ENCODE data around the gene MAP1B. TPM values are rescaled to one million over a fixed set of nuclear protein-coding genes. Genes with fewer than 3 reads are reported as not detected.
A peak's percentile ranks its signal among the peaks of the same experiment; 100 is the strongest.

MAP1B gene
- total RNA-seq, 1 experiment from 2014 or later, result 8.9 TPM

- DNase-seq (ENCODE audit: low read depth, low spot score) (no peak), ATAC-seq (no peak)
- intact Hi-C loops (cut with micrococcal nuclease), result no loop called here
- Histone ChIP-seq H3K79me2 (ENCODE audit: insufficient read depth, low read length) (no peaks in the 10 kb centered on the region), H3K9me2 (ENCODE audit: insufficient read depth) (no peaks in the 10 kb centered on the region), H3K27ac (ENCODE audit: low read depth, low read length) (no peak overlapping the region), H3K9me3 (ENCODE audit: control insufficient read depth in 1 of 2, insufficient read depth in 1 of 2, low read depth in 1 of 2, low read length in 2 of 2) (no peaks in the 10 kb centered on the region), H3K27me3 (ENCODE audit: insufficient read depth, low read length) (no peaks in the 10 kb centered on the region), H3K4me2 (ENCODE audit: low read length) (no peak overlapping the region), H2AFZ (ENCODE audit: low read depth, low read length, poor library complexity, severe bottlenecking) (no peak overlapping the region), H3K36me3 (ENCODE audit: control insufficient read depth in 1 of 2, insufficient read depth in 2 of 2, low read length in 2 of 2) (no peaks in the 10 kb centered on the region; a peak in 1 of 4 replicates), H3K4me3 (replicated peaks in 1 of 2; ENCODE audit: low read depth in 1 of 2, low read length in 2 of 2) (no peak overlapping the region), H3K9ac (ENCODE audit: low read length) (no peak overlapping the region), H4K20me1 (ENCODE audit: insufficient read depth) (no peaks in the 10 kb centered on the region), H3K4me1 (ENCODE audit: control insufficient read depth in 1 of 2, insufficient read depth in 2 of 2, low read length in 2 of 2) (peaks cover 0 to 4% of the 10 kb centered on the region in 2 experiments; a peak in 1 of 4 replicates)
- ChIA-PET RAD21 (ENCODE audit: low non-redundant PET in 1 of 2, low total read pairs in 2 of 2, uncharacterized antibody in 2 of 2, unreplicated experiment in 2 of 2) (interaction anchor here in 1 of 2 experiments (0.6 kb wide), 1 partner anchor 146 kb away, joined by 4 read pairs; no protein-coding TSS in a partner anchor), POLR2A (no interaction called here), CTCF (no interaction called here)
- no TSS peak for BruUV-seq (replicated peaks)
- TF ChIP-seq EZH2phosphoT487 (IDR thresholded peaks at IDR 0.05; ENCODE audit: borderline replicate concordance) (no peak), YY1 (IDR thresholded peaks at IDR 0.05; ENCODE audit: extremely low read depth, insufficient replicate concordance, low read depth, low read length) (no peak), CEBPB (IDR thresholded peaks at IDR 0.05; ENCODE audit: low read depth) (no peak), SIN3A (IDR thresholded peaks at IDR 0.05; ENCODE audit: low read depth) (no peak), POLR2AphosphoS5 (IDR thresholded peaks at IDR 0.05; ENCODE audit: low read depth, low read length) (no peak), SP1 (IDR thresholded peaks at IDR 0.05; ENCODE audit: low read depth) (no peak)
These were observed 5.4 kb upstream of the MAP1B start for GRCh38 chr5:72101828-72102227.

- Histone ChIP-seq H3K4me1 (ENCODE audit: control insufficient read depth in 1 of 2, insufficient read depth in 2 of 2, low read length in 2 of 2) (peaks cover 0 to 11% of the 10 kb centered on the region in 2 experiments; a peak in 1 of 4 replicates), H3K4me2 (ENCODE audit: low read length) (peak overlapping the region; percentile 76), H3K9ac (ENCODE audit: low read length) (0 out of 2 replicates have a peak overlapping the region, but pooled peaks have one; percentile 25), H3K79me2 (ENCODE audit: insufficient read depth, low read length) (no peaks in the 10 kb centered on the region), H3K9me2 (ENCODE audit: insufficient read depth) (no peaks in the 10 kb centered on the region), H3K27me3 (ENCODE audit: insufficient read depth, low read length) (no peaks in the 10 kb centered on the region), H3K36me3 (ENCODE audit: control insufficient read depth in 1 of 2, insufficient read depth in 2 of 2, low read length in 2 of 2) (no peaks in the 10 kb centered on the region; a peak in 1 of 4 replicates), H3K27ac (ENCODE audit: low read depth, low read length) (no peak overlapping the region; the same call in 1 of the 2 replicates), H2AFZ (ENCODE audit: low read depth, low read length, poor library complexity, severe bottlenecking) (peak overlapping the region; percentile 55), H4K20me1 (ENCODE audit: insufficient read depth) (no peaks in the 10 kb centered on the region), H3K9me3 (ENCODE audit: control insufficient read depth in 1 of 2, insufficient read depth in 1 of 2, low read depth in 1 of 2, low read length in 2 of 2) (no peaks in the 10 kb centered on the region), H3K4me3 (replicated peaks in 1 of 2; ENCODE audit: low read depth in 1 of 2, low read length in 2 of 2) (peak overlapping the region; percentile 52 to 58)
- intact Hi-C loops (cut with micrococcal nuclease), result no loop called here
- no TSS peak for BruUV-seq (replicated peaks)
- ChIA-PET RAD21 (ENCODE audit: low non-redundant PET in 1 of 2, low total read pairs in 2 of 2, uncharacterized antibody in 2 of 2, unreplicated experiment in 2 of 2) (no interaction called here), POLR2A (interaction anchor here (0.8 to 1.0 kb wide), 2 partner anchors 15 to 16 kb away, joined by 3 read pairs; no protein-coding TSS in a partner anchor), CTCF (no interaction called here)
- ATAC-seq (peak; percentile 10; the same call in 1 of the 2 replicates), DNase-seq (ENCODE audit: low read depth, low spot score) (no peak)
- TF ChIP-seq, protein P1, sequence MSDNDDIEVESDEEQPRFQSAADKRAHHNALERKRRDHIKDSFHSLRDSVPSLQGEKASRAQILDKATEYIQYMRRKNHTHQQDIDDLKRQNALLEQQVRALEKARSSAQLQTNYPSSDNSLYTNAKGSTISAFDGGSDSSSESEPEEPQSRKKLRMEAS (IDR thresholded peaks at IDR 0.05), result no peak
- TF ChIP-seq, protein P2, sequence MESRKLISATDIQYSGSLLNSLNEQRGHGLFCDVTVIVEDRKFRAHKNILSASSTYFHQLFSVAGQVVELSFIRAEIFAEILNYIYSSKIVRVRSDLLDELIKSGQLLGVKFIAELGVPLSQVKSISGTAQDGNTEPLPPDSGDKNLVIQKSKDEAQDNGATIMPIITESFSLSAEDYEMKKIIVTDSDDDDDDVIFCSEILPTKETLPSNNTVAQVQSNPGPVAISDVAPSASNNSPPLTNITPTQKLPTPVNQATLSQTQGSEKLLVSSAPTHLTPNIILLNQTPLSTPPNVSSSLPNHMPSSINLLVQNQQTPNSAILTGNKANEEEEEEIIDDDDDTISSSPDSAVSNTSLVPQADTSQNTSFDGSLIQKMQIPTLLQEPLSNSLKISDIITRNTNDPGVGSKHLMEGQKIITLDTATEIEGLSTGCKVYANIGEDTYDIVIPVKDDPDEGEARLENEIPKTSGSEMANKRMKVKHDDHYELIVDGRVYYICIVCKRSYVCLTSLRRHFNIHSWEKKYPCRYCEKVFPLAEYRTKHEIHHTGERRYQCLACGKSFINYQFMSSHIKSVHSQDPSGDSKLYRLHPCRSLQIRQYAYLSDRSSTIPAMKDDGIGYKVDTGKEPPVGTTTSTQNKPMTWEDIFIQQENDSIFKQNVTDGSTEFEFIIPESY (IDR thresholded peaks at IDR 0.05; ENCODE audit: extremely low read depth, insufficient replicate concordance, low read length), result no peak
- TF ChIP-seq SIN3A (IDR thresholded peaks at IDR 0.05; ENCODE audit: low read depth) (no peak), EZH2 (IDR thresholded peaks at IDR 0.05) (no peak), SP1 (IDR thresholded peaks at IDR 0.05; ENCODE audit: low read depth) (no peak), EGR1 (IDR thresholded peaks at IDR 0.05; ENCODE audit: low read depth) (no peak), ZFX (IDR thresholded peaks at IDR 0.05) (no peak), POLR2AphosphoS5 (IDR thresholded peaks at IDR 0.05; ENCODE audit: low read depth, low read length) (no peak), FOSL1 (IDR thresholded peaks at IDR 0.05; ENCODE audit: low read depth) (no peak), CBX3 (IDR thresholded peaks at IDR 0.05; ENCODE audit: low read depth) (no peak), SRF (IDR thresholded peaks at IDR 0.05; ENCODE audit: low read depth) (no peak), CEBPB (IDR thresholded peaks at IDR 0.05; ENCODE audit: low read depth) (no peak), RAD21 (IDR thresholded peaks at IDR 0.05; ENCODE audit: low read depth) (no peak), EZH2phosphoT487 (IDR thresholded peaks at IDR 0.05; ENCODE audit: borderline replicate concordance) (no peak), TCF7L2 (IDR thresholded peaks at IDR 0.05; ENCODE audit: borderline replicate concordance, extremely low read depth, insufficient read depth, insufficient read length) (no peak), YY1 (IDR thresholded peaks at IDR 0.05; ENCODE audit: extremely low read depth, insufficient replicate concordance, low read depth, low read length) (no peak)
- TF ChIP-seq, protein P3, sequence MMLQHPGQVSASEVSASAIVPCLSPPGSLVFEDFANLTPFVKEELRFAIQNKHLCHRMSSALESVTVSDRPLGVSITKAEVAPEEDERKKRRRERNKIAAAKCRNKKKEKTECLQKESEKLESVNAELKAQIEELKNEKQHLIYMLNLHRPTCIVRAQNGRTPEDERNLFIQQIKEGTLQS (IDR thresholded peaks at IDR 0.05), result no peak
These were observed 501 bp upstream of the MAP1B start for GRCh38 chr5:72106817-72107130.
